ENCODE data around the gene FAAP100. TPM values are rescaled to one million over a fixed set of nuclear protein-coding genes. Genes with fewer than 3 reads are reported as not detected.

Gene FAAP100
- total RNA-seq, 2 donors from 2014 or later = 27.8 to 50.4 TPM

DNA sequence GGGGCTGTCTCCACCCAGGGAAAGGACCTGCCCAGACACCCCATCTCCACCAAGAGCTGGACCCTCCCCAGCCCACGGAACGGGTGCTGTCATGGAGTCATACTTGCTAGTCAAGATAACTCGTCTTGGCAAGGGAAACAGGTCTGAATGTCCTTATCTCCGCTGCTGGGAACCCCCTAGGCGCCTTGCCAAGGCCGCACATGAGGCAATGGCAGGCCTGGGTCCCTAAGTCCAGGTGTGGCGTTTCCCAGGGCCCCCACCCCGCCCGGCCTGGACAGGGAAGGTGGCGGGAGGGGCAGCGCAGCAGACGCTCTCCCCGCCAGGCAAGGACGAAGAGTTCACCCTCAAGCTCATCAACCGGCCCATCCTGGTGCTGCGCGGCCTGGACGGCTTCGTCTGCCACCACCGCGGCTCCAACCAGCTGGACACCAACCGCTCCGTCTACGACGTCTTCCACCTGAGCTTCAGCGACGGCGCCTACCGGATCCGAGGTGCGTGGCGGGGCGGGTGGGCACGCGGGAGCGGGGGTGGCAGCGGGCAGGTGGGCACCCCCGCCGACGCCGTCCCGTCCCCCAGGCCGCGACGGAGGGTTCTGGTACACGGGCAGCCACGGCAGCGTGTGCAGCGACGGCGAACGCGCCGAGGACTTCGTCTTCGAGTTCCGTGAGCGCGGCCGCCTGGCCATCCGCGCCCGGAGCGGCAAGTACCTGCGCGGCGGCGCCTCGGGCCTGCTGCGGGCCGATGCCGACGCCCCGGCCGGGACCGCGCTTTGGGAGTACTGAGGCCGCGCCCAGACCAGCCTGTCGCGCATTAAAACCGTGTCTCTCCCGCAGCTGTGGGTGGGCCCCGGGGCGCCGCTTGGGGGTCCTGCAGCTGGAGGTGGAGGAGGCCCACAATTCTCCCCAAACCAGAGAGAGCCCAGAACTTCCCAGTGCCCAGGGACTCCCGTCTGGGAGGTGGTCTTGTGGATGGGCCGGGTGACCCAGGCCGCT lies 15.6 kb downstream of the FAAP100 start:
- no peak overlapping the region for H3K4me3 ChIP-seq
- TF ChIP-seq, protein P1, sequence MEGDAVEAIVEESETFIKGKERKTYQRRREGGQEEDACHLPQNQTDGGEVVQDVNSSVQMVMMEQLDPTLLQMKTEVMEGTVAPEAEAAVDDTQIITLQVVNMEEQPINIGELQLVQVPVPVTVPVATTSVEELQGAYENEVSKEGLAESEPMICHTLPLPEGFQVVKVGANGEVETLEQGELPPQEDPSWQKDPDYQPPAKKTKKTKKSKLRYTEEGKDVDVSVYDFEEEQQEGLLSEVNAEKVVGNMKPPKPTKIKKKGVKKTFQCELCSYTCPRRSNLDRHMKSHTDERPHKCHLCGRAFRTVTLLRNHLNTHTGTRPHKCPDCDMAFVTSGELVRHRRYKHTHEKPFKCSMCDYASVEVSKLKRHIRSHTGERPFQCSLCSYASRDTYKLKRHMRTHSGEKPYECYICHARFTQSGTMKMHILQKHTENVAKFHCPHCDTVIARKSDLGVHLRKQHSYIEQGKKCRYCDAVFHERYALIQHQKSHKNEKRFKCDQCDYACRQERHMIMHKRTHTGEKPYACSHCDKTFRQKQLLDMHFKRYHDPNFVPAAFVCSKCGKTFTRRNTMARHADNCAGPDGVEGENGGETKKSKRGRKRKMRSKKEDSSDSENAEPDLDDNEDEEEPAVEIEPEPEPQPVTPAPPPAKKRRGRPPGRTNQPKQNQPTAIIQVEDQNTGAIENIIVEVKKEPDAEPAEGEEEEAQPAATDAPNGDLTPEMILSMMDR (IDR thresholded peaks at IDR 0.05) = peak in 1 of 7 experiments; percentile 8
- TF ChIP-seq POLR2A (IDR thresholded peaks at IDR 0.05) = peak; percentile 52 to 79 (median 74)
- no peaks in the 10 kb centered on the region for H3K9me3 ChIP-seq
- peak overlapping the region; percentile 75 to 91 (median 90) for H3K27ac ChIP-seq
- no peaks in the 10 kb centered on the region for H3K27me3 ChIP-seq
- peaks cover 47% of the 10 kb centered on the region for H3K4me1 ChIP-seq
- WGBS, 2 donors = 10 to 13% methylated on average over 3 to 85 of the region's 89 CpGs
- ATAC-seq (peak; percentile 75), DNase-seq (peak; percentile 97 to 99 (median 98))
- H3K36me3 ChIP-seq (replicated peaks in 1 of 2; ENCODE audit: insufficient read depth in 1 of 2, low read depth in 2 of 2) = peaks cover 0 to 6% of the 10 kb centered on the region in 2 donors
- intact Hi-C loops (cut with DNase I) = no loop called here

DNA sequence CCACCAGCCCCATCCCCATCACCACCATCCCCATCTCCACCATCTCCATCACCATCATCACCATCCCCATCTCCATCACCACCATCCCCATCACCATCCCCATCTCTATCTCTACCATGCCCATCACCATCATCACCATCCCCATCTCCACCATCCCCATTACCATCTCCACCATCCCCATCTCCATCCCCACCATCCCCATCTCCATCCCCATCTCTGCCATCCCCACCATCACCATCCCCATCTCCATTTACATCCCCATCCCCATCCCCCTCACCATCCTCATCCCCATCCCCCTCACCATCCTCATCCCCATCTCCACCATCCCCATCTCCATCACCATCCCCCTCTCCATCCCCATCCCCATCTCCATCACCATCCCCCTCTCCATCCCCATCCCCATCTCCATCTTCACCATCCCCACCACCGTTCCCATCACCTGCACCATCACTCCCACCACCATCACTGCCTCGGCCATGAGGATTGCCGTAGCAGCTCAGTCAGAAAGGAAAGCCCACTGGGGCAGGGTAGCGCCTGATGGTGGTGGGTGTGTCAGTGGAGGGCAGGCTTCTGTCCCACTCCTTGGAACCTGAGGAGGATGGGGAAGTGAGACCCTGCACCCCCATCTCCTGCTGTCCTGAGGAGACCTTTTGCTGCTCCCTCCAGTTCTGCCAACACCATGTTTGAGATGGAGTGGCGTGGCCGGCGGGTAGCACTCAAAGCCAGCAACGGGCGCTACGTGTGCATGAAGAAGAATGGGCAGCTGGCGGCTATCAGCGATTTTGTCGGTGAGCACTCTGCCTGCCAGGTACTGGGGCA lies 16.5 kb downstream of the FAAP100 start:
- TF ChIP-seq, protein P1 (IDR thresholded peaks at IDR 0.05) = no peak
- TF ChIP-seq POLR2A (IDR thresholded peaks at IDR 0.05) = no peak
- ATAC-seq = no peak
- H3K27ac ChIP-seq = peak overlapping the region; percentile 75 to 91 (median 90)
- H3K9me3 ChIP-seq = no peaks in the 10 kb centered on the region
- no peak overlapping the region for H3K4me3 ChIP-seq
- no peak for DNase-seq
- H3K4me1 ChIP-seq = peaks cover 47% of the 10 kb centered on the region
- intact Hi-C loops (cut with DNase I) = no loop called here
- peaks cover 0 to 2% of the 10 kb centered on the region in 2 donors for H3K36me3 ChIP-seq (replicated peaks in 1 of 2; ENCODE audit: insufficient read depth in 1 of 2, low read depth in 2 of 2)
- H3K27me3 ChIP-seq = no peaks in the 10 kb centered on the region
- 0 to 36% methylated on average over 8 to 13 of the region's 13 CpGs for WGBS, 2 donors

DNA sequence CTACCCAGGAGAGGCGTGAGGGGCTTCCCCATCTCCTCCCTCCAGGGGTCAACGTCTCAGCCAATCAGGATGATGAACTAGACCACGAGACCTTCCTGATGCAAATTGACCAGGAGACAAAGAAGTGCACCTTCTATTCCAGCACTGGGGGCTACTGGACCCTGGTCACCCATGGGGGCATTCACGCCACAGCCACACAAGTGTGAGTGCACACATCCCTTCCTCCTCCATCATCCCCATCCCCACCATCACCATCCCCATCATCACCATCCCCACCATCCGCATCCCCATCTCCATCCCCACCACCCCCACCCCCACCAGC lies 17.2 kb downstream of the FAAP100 start:
- H3K27me3 ChIP-seq = no peaks in the 10 kb centered on the region
- H3K36me3 ChIP-seq (replicated peaks in 1 of 2; ENCODE audit: insufficient read depth in 1 of 2, low read depth in 2 of 2) = no peaks in the 10 kb centered on the region
- WGBS, 2 donors = 85% methylated on average over 5 of the region's 5 CpGs
- no peak for DNase-seq
- intact Hi-C loops (cut with DNase I) = no loop called here
- TF ChIP-seq POLR2A (IDR thresholded peaks at IDR 0.05) = no peak
- TF ChIP-seq, protein P1 (IDR thresholded peaks at IDR 0.05) = no peak
- H3K9me3 ChIP-seq = no peaks in the 10 kb centered on the region
- no peak for ATAC-seq
- H3K4me3 ChIP-seq = no peak overlapping the region
- no peak overlapping the region for H3K27ac ChIP-seq
- peaks cover 47% of the 10 kb centered on the region for H3K4me1 ChIP-seq

DNA sequence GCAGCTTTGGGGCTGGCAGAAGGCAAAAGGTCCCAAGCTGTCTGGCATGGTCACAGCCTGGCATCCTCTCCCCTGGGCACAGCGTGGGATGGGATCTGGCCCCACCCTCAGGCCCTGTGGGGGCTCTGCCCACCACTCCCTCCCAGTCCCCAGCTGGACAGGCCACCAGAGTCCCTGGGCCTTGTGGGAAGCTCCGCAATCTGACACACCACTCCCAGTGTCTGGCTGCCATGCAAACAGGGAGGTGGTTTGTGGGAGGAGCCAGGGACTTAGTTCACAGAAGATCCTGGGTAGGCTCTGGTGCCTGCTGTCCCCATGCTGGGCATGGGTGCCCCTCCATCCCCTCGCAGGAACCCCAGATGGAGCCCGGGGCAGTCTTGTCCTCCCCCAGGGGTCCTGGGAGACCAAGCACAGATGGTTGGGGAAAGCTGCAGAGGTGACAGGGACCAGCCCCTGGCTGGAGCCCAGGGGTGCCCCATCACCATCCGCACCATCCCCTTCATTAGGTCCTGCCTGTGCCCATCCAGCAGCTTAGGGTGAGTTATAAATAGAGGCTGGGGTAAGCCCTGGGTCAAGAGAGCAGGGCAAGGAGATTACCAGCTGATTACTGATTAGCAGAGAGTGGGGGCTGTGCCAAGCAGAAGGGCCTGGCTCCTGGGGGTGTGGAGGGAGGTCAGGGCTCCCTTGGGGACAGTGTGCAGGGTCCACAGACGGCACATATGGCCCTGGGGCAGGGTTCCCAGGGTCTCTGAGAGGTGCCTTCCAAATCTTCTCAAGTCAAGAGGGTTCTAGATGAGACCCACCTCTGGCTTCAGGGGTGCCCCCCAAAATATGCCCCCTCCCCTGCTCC lies 17.8 kb downstream of the FAAP100 start:
- no peak overlapping the region for H3K27ac ChIP-seq
- H3K27me3 ChIP-seq = no peaks in the 10 kb centered on the region
- intact Hi-C loops (cut with DNase I) = no loop called here
- DNase-seq = no peak
- no peak for TF ChIP-seq POLR2A (IDR thresholded peaks at IDR 0.05)
- TF ChIP-seq, protein P1 (IDR thresholded peaks at IDR 0.05) = no peak
- H3K9me3 ChIP-seq = no peaks in the 10 kb centered on the region
- 69 to 100% methylated on average over 1 to 6 of the region's 6 CpGs for WGBS, 2 donors
- H3K4me3 ChIP-seq = no peak overlapping the region
- no peaks in the 10 kb centered on the region for H3K36me3 ChIP-seq (replicated peaks in 1 of 2; ENCODE audit: insufficient read depth in 1 of 2, low read depth in 2 of 2)
- no peak for ATAC-seq
- H3K4me1 ChIP-seq = peaks cover 48% of the 10 kb centered on the region

Data from body of pancreas (tissue), 4 donors.